Ishikawa (cell line): ENCODE data around the gene DNAL4.

ENCODE experiments used
- CEBPB ChIP-seq: IDR thresholded peaks from 2 replicates; pipeline ENCODE4 v1.6.1; 2012
- CREB1 ChIP-seq: IDR thresholded peaks from 2 replicates; pipeline ENCODE4 v1.6.1; 2012; ENCODE audit warnings: low read depth
- EGR1 ChIP-seq: IDR thresholded peaks from 2 replicates; pipeline ENCODE4 v1.6.1; 2012
- MAX ChIP-seq: IDR thresholded peaks from 2 replicates; pipeline ENCODE4 v1.6.1; 2012
- RAD21 ChIP-seq: IDR thresholded peaks from 2 replicates; pipeline ENCODE4 v1.6.1; 2012; ENCODE audit warnings: low read depth
- TCF12 ChIP-seq: IDR thresholded peaks from 2 replicates; pipeline ENCODE4 v1.6.1; 2012; ENCODE audit warnings: low read depth

GRCh38 chr22:38758276-38758945 lies 35.5 kb downstream of the DNAL4 start:
- TF ChIP-seq CEBPB (no peak), CREB1 (no peak), TCF12 (no peak), MAX (no peak), EGR1 (no peak), RAD21 (no peak)
